HL-60 (cell line): ENCODE measurements around the gene RFXANK.
"Not testable (repeated sequence)": the region's sequence is repeated elsewhere in the genome, so short reads cannot be mapped to it uniquely, and the experiment has no call there.

ENCODE experiments used
- DNase-seq, 2 experiments: peaks; one replicate each; pipeline ENCODE4 v3.0.0-alpha.2; 2010 to 2020; ENCODE audit warnings: low read depth in 1 of 2, low spot score in 1 of 2
- H3K27ac ChIP-seq: fragments of 250-450 bp; sonication (Bioruptor Pico); replicated peaks from 2 replicates; pipeline ENCODE4 v1.5.1; 2020; ENCODE audit warnings: mild to moderate bottlenecking, moderate library complexity
- H3K27me3 ChIP-seq: fragments of 250-450 bp; sonication (Bioruptor Pico); 2 replicates; pipeline ENCODE4 v1.5.1; 2021; ENCODE audit warnings: mild to moderate bottlenecking, moderate library complexity; ENCODE audit not compliant: insufficient read depth, poor library complexity, severe bottlenecking
- H3K4me3 ChIP-seq: replicated peaks from 2 replicates; pipeline ENCODE4 v1.5.1; 2011; ENCODE audit warnings: mild to moderate bottlenecking, control low read depth, low read length; ENCODE audit not compliant: insufficient read depth
- GABPA ChIP-seq: IDR thresholded peaks from 2 replicates; pipeline ENCODE4 v1.6.1; 2012; ENCODE audit warnings: low read depth
- POLR2AphosphoS5 ChIP-seq: IDR thresholded peaks from 2 replicates; pipeline ENCODE4 v1.6.1; 2012; ENCODE audit warnings: low read depth
- SPI1 ChIP-seq: IDR thresholded peaks from 2 replicates; pipeline ENCODE4 v1.6.1; 2012; ENCODE audit warnings: low read depth, mild to moderate bottlenecking, borderline replicate concordance
- TF ChIP-seq, protein P1 (sequence below): IDR thresholded peaks from 2 replicates; pipeline ENCODE4 v1.6.1; 2012; ENCODE audit warnings: low read depth; ENCODE audit not compliant: insufficient replicate concordance
- TF ChIP-seq, protein P2 (sequence below): IDR thresholded peaks from one replicate; pipeline ENCODE4 v1.5.1; 2011; ENCODE audit warnings: low read length, control low read depth, inconsistent platforms; ENCODE audit not compliant: insufficient read depth

Gene RFXANK

DNA sequence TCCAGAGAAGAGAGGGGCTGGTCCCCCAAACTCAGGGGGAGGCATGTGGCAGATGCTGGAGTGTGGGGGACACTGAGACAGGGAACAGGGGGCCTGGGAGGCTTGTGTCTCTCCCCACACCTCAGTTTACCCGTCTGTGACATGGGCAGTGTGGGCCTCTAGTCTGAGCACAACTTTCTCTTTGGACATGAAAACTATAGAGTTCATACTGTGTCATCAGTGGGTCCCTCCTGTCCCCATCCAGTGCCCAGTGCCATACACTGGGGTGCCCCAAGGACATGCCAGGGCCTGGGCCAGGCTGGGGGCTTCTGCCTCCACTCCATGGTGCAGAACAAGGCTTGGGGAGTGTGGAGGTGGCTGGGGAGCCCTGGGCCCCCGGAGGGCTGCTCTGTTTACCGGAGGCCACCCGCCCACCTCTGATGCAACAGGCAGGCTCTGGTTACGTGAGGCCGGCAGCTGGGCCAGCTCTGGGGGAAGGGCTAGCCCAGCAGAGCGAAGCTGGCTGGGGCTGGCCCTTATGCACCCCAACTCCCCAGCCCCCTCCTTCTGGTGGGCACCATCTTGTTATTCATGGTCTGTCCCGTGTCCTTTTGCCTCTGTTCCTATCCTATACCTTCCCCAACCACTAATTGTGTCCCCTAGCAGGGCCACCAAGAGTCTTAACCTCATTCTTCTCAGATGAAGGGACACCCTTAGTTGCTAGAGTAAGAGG, 20.1 kb upstream of the RFXANK start:
- TF ChIP-seq SPI1 (no peak), GABPA (no peak), POLR2AphosphoS5 (no peak; the same call in 1 of the 2 replicates)
- TF ChIP-seq, protein P1, sequence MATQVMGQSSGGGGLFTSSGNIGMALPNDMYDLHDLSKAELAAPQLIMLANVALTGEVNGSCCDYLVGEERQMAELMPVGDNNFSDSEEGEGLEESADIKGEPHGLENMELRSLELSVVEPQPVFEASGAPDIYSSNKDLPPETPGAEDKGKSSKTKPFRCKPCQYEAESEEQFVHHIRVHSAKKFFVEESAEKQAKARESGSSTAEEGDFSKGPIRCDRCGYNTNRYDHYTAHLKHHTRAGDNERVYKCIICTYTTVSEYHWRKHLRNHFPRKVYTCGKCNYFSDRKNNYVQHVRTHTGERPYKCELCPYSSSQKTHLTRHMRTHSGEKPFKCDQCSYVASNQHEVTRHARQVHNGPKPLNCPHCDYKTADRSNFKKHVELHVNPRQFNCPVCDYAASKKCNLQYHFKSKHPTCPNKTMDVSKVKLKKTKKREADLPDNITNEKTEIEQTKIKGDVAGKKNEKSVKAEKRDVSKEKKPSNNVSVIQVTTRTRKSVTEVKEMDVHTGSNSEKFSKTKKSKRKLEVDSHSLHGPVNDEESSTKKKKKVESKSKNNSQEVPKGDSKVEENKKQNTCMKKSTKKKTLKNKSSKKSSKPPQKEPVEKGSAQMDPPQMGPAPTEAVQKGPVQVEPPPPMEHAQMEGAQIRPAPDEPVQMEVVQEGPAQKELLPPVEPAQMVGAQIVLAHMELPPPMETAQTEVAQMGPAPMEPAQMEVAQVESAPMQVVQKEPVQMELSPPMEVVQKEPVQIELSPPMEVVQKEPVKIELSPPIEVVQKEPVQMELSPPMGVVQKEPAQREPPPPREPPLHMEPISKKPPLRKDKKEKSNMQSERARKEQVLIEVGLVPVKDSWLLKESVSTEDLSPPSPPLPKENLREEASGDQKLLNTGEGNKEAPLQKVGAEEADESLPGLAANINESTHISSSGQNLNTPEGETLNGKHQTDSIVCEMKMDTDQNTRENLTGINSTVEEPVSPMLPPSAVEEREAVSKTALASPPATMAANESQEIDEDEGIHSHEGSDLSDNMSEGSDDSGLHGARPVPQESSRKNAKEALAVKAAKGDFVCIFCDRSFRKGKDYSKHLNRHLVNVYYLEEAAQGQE, result no peak
- TF ChIP-seq, protein P2, sequence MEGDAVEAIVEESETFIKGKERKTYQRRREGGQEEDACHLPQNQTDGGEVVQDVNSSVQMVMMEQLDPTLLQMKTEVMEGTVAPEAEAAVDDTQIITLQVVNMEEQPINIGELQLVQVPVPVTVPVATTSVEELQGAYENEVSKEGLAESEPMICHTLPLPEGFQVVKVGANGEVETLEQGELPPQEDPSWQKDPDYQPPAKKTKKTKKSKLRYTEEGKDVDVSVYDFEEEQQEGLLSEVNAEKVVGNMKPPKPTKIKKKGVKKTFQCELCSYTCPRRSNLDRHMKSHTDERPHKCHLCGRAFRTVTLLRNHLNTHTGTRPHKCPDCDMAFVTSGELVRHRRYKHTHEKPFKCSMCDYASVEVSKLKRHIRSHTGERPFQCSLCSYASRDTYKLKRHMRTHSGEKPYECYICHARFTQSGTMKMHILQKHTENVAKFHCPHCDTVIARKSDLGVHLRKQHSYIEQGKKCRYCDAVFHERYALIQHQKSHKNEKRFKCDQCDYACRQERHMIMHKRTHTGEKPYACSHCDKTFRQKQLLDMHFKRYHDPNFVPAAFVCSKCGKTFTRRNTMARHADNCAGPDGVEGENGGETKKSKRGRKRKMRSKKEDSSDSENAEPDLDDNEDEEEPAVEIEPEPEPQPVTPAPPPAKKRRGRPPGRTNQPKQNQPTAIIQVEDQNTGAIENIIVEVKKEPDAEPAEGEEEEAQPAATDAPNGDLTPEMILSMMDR, result no peak
- Histone ChIP-seq H3K4me3 (no peak overlapping the region), H3K27me3 (no peaks in the 10 kb centered on the region), H3K27ac (peak overlapping the region; percentile 50)
- DNase-seq, result peak in 1 of 2 experiments; percentile 80

DNA sequence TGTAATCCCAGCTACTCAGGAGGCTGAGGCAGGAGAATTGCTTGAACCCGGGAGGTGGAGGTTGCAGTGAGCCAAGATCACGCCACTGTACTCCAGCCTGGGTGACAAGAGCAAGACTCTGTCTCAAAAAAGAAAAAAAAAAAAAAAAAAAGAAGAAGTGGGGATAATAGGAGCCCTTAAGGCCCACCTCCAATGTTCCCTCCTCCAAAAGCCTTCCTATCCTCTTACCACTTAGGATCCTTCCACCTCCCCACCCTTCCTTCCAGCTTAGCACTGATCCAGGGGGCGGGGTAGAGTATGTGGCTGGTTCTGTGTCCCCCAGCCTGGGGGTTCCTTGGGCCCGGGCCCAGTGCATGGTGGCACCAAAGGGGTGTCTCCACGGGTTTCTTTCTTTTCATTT, 18.8 kb upstream of the RFXANK start:
- peak; percentile 70 for TF ChIP-seq SPI1
- not testable (repeated sequence) for H3K27ac ChIP-seq, H3K4me3 ChIP-seq, DNase-seq, H3K27me3 ChIP-seq

DNA sequence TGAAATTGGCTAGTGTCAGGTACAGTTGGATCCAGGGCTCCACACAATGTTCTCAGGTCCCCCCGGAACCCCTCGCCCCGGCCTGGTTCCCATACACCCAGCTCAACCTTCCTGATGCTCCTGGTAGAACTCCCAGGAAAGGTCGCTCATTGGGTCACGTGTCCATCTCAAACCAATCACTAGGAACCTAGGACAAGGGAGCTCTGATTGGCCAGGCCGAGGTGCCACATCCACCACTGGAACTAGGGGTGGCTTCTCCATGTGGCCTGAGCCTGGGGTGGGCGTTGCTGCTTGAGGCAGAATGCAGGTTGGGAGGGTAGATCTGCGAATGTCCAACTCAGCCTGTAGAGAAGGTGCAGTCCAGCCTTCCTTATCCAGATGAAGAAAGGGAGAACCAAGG, 15.1 kb upstream of the RFXANK start:
- no peak for DNase-seq
- TF ChIP-seq POLR2AphosphoS5, result no peak
- TF ChIP-seq GABPA, result no peak
- TF ChIP-seq, protein P1, result no peak
- TF ChIP-seq, protein P2, result no peak
- no peak for TF ChIP-seq SPI1
- Histone ChIP-seq H3K27me3 (no peaks in the 10 kb centered on the region), H3K4me3 (no peak overlapping the region), H3K27ac (no peak overlapping the region)

DNA sequence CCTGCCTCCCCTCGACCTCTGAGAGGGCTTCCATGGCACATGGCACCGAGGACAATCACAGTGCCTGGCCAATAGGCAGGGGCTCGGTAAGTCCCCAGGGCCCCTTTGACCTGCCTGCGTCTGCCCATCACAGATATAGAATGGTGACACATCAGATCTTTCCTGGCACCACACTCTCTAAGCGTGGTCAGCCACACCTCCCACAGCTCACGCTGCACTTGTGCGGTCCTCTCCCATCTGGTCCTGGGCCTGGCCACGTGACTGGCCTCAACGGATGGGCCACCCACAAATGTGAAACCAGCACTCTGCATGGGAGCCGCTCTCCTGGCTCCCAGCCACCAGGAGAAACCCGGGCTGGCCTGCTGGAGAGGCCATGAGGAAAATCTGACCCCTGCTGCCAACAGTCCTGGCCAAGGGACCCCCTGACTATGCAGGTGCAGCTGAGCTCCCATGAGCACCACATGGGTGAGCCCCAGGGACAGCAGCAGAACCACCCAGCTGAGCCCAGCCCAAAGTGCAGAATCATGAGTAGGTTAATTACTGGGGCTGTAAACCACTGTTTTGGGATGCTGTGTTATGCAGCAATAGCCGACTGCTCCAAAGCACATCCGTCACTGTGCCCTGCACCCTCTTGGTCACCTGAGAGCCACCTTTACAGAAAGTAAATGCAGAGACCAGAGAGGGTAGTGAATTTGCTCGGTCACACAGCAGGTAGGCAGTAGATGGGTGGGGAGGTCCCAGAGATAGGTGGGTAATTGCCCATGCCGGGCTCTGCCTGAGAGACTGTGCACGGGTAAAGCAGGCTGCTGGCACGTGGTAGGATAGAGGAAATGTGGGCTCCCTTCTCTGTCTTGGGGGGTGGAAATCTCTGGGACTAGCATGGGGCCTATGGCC, 12.3 kb upstream of the RFXANK start:
- DNase-seq, result no peak
- TF ChIP-seq, protein P1, result no peak
- TF ChIP-seq SPI1 (no peak), GABPA (no peak), POLR2AphosphoS5 (no peak)
- TF ChIP-seq, protein P2, result no peak

More for the DNA sequence above, 12.3 kb upstream of the RFXANK start:
- no peak overlapping the region for H3K4me3 ChIP-seq
- H3K27ac ChIP-seq, result peak overlapping the region; percentile 82
- no peaks in the 10 kb centered on the region for H3K27me3 ChIP-seq
